Right hindlimb (tissue), 1 donor: ENCODE measurements around the gene CXCR5.

Experiments
- DNase-seq: peaks from one replicate; pipeline ENCODE4 v3.0.0-alpha.2; 2018

Gene CXCR5

GRCh38 chr11:118899706-118900360, 16.1 kb downstream of the CXCR5 start:
- no peak for DNase-seq

DNA sequence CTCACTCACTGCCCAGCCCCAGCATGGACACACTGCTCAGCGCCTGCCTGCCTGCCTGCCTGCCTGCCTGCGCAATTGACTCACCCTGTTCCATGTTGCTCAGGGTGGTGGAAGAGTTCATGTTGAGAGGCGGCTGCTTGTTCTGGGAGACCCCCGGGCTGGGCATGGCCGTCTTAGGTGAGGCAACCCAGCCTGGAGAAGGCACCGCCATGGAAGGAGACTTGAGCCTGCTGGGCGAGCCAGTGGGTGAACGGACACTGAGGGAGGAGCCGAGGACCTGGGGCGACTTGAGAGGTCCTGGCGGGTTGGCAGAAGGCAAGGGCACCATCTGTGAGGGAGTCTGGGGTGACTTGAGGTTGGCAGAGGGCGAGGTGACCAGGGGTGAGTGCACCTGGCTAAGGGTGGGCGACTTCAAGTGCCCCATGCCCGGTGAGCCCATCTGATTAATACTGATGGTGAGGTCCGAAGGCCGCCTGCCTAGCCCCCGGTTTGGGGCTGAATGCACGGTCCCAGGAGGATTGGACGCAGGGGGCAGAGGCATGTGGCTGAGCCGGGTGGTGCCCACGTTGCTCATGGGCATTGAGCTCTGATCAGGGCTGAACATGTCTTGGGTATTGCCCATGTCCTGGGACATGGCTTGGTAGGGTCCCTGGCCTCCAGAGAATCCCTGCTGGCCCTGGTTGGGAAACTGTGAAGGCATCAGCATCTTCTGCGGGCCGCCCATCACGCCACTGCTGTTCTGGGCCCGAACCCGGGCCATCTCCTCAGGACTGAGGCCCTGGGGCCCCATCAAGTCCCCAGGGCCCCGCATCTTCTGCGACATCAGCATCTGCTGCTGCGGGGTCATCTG, 17.1 kb downstream of the CXCR5 start:
- DNase-seq: no peak

DNA sequence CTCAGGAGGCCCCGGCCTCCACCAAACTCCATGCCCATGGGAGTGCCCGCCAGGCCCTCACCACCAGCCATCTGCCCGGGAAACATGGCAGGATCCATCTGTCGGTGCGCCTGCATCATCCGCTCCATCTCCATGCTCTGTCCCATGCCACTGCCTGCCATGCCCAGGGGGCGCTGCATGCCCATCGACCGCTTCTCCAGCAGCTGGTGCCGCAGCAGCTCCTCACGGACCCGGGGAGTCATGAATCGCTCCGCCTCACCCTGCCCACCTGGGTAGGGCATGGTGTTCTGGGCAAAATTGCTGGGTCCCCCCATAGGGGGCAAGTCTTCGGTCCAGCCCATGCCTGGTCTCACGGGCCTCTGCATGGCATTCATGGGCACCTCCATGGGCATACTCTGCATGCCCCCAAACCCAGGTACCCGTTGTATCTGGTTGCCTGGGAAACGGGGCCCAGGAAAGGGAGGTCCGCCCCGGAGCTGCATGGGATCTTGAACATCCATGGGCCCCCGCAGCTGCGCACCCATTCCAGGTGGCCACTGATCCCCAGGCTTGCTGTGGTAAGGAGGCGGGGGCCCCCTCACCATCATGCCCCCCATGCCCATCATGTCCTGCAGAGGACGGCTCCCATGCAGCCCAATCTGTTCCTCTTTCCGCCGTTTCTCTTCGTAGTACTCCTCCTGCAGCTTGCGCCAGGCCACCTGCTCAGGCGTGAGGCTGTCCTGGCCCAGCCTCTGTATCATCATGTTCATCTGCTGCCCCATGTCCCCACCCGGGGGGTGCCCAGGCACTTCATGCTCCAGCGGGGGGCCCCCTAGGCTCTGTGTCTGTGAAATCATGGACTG, 18.0 kb downstream of the CXCR5 start:
- no peak for DNase-seq

DNA sequence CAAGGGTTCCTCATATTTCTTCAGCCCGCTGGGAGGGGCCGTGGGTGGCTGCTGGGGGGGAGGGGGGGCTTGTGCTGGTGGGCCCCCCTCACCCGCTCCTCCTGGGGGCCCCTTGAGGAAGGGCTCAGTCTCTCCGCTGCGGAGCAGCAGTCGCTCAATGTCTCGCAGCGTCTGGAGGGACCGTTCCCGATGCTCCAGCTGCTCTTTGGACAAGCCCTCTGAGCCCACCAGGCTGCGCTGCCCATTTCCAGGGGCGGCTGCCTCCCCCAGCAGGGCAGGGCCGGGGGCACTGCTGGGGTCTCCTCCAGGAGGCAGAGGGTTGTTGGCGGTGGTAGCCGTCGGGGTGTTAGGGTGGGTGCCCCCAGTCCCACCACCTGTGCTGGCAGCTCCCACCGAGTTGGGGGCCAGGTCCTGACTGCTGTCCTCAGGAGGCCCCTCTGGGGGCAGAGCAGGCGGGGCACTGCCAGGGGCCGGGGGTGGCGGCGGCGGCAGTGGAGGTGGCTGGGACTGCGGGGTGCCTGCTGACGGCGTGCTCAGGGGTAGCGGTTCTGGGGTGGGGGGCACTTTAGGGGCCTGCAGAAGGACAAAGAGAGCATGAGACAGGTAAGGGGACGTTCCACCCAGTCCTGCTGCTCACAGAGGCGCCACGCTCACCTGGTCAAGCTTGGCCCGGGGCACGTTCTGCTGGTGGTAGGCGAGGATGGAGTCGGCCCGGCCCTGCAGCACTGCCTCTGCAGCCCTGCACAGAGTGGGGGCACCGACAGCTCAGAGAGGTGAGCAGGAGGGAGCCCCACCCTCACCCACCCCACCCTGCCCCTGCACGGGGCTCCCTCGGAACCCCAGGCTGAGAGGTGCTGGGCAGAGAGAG, 18.9 kb downstream of the CXCR5 start:
- DNase-seq: no peak

GRCh38 chr11:118903204-118904015, 19.7 kb downstream of the CXCR5 start:
- no peak for DNase-seq

- DNase-seq: peak; percentile 88
These were observed 23.7 kb downstream of the CXCR5 start for GRCh38 chr11:118907051-118908042.

DNA sequence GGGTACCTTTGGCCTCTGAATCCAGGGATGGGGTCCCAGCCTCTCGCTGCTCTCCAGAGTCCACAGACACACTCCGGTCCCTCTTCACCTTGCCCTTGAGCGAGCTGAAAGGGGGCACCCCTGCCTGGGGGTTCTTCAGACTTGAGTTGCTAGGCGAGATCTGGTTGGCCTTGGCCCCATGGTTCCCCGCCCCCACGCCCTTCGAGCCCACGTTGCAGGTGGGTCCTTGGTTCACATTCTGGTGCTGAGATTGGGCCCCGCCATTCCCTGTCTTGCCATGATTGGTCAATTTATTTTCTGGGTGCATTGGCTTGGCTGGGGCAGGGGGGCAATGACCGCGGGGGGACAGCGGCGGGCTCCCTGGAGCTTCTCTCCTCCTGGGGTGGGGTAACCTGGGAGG, 24.6 kb downstream of the CXCR5 start:
- DNase-seq: no peak

DNA sequence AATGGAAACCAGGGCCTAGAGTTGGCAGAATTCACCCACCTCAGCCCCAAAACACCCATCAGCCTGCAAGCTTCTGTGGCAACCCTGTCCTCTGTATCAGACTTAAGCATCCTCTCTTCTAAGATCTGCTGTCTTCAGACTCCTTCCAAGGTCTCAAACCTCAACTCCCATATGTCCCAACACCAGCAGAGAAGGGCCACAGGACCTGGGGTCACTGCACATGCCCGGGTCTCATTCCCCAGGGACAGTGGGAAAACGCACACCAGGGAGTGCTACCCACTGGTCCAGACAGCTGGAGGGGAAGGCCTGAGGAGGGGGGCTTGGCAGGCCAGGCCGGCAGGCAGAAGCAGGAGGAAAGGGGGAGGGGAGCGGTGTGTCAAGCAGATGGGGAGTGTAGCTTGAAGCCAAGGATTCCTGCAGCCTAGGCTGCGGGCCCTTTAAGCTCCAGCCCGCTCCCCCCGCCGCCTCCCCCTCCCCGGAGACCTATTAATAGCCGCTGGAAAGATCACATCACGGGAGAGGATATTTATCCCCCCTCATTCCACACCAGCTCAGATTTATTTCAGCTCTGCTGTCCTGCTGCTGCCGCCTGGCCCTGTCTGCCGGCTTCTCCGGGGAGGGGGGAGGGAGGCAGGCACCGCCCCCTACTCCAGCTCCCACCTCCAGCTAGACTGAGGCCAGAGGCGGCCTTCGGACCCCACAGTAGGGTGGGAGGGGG, 25.4 kb downstream of the CXCR5 start:
- DNase-seq: peak; percentile 97

DNA sequence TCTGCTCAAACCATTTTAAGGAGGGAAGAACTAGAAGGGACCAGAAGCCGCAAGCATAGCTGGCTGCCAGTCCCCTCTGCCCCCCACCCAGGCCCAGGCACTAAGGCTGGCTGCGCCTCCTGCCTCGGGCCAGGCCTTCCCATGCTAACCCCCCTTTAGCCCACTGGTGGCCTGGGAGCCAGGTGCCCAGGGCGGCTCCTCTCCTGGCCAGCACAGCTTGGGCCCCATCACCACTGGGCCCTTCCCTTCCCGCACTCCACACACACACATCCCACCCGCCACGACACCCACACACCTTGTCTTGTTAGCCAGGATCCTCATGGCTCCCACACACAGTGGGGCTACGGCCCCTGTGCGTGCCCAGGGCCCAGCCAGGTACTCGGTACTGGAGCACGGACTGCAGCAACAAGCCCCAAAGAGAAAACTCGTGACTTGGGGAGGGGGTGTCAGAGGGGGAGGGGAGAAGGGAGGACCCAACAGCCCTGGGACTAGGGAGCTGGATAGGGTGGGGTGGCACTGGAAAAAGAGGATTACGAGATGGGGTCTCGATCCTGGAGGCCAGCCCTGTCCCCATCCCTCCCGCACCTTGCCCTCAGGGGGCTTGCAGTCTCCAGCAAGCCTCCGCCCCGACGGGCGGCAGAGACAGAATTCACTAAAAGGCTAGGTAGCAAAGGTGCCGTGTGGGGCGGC, 26.1 kb downstream of the CXCR5 start:
- no peak for DNase-seq

DNA sequence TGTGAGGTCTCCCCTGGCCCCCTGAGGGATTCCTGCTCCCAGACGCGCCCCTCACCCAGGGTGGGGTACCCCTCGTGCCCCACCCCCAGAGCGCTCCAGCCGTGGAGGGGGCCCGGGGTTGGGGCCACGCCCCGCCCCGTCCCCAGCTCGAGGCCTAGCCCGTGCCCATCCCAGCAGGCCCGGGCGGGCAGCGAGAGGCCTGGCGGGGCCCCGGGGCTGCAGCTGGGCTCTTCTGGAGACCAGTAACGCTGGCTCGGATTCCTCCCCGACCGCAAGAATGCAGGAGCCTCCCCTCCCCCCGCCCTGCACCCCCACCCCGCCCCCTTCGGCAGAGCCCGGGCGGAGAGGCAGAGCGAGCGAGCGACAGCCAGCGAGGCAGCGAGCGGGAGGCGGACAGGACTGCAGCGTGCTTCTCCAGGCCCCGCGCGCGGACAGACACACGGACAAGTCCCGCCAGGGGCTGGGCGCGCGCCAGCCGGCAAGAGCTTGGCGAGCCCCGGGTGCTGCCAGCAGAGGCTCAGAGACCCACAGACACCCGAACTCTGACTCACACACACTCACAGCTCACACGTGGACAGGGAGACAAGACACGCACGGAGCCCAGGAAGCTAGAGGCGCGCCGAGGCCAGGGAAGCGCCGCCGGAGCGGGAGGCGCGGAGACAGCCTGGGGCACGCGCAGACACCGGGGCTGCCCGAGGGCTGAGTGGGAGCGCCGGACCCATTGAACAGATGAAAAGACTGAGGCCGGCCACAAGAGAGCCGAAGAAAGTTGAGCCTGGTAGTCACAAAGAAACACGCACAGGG, 26.8 kb downstream of the CXCR5 start:
- peak; percentile 95 for DNase-seq

GRCh38 chr11:118911113-118911879, 27.6 kb downstream of the CXCR5 start:
- no peak for DNase-seq

GRCh38 chr11:118911880-118912741, 28.4 kb downstream of the CXCR5 start:
- peak; percentile 83 for DNase-seq

GRCh38 chr11:118912742-118913410, 29.2 kb downstream of the CXCR5 start:
- DNase-seq: no peak

DNA sequence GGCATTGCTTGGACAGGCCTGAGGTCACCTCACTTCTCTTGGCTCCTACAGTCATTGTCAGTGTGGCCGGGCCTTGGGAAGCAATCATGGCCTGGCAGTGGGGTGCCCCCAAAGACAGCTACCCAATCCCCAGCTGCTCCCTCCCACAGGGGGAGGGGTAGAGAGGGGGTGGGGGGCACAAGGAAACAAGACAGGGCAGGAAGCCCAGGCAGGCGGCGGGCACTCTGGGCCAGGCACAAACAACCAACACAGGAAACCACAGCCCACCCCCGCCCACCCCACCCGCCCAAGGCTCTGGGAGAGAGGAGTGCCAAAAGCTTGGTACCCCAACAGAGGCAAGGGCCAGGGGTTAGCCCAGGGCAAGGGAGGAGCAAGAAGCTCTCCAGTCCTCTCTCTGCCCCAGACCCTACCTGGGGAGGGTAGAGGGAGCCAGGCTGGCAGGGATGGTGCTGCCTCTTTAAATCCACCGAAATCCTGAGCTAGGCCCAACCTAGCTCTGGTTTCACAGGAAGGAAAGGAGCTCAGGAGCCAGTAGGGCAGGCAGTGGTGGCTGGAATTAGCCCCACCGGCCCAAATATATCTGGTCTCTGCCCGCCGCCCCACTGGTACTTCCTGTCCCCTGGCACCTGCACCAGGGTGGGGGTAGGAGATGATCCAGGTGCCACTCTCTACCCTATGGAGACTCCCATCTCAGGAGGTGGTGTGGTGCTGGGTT, 29.9 kb downstream of the CXCR5 start:
- DNase-seq: peak; percentile 41
